HEK293T (cell line): ENCODE data around the gene ITGB6.

Experiments used
- CTCF ChIA-PET: fragments of 350-600 bp; formaldehyde crosslinking; extraction: SDS; loops from one replicate; lab custom pipeline; 2021; ENCODE audit warnings: antibody characterized with exemption, inconsistent platforms; lab: Yijun Ruan, JAX
- POLR2A ChIA-PET: fragments of 350-600 bp; formaldehyde crosslinking; extraction: SDS; loops from one replicate; lab custom pipeline; 2020; ENCODE audit warnings: antibody characterized with exemption, inconsistent platforms; lab: Yijun Ruan, JAX
- DNase-seq: peaks from one replicate; pipeline ENCODE4 v3.0.0; 2012; ENCODE audit warnings: mixed read lengths; ENCODE audit errors: extremely low spot score
- ARNT ChIP-seq: fragments of 450-650 bp; IDR thresholded peaks from 2 replicates; pipeline ENCODE4 v1.6.1; 2017; ENCODE audit warnings: mild to moderate bottlenecking
- BHLHE40 ChIP-seq: fragments of 450-650 bp; IDR thresholded peaks from 2 replicates; pipeline ENCODE4 v1.6.1; 2016; ENCODE audit warnings: mild to moderate bottlenecking, moderate library complexity, borderline replicate concordance
- CTBP1 ChIP-seq: fragments of 450-650 bp; IDR thresholded peaks from 2 replicates; pipeline ENCODE4 v1.6.1; 2016; ENCODE audit warnings: borderline replicate concordance
- ELF4 ChIP-seq: fragments of 450-650 bp; IDR thresholded peaks from 2 replicates; pipeline ENCODE4 v1.6.1; 2017; ENCODE audit warnings: antibody characterized with exemption
- FOXA1 ChIP-seq: fragments of 450-650 bp; IDR thresholded peaks from 2 replicates; pipeline ENCODE4 v1.6.1; 2016; ENCODE audit warnings: mild to moderate bottlenecking
- FOXK2 ChIP-seq: fragments of 450-650 bp; IDR thresholded peaks from 2 replicates; pipeline ENCODE4 v1.6.1; 2016; ENCODE audit warnings: mild to moderate bottlenecking
- FOXM1 ChIP-seq: fragments of 450-650 bp; IDR thresholded peaks from 2 replicates; pipeline ENCODE4 v1.6.1; 2017; ENCODE audit warnings: mild to moderate bottlenecking, borderline replicate concordance
- HDGF ChIP-seq: fragments of 450-650 bp; IDR thresholded peaks from 2 replicates; pipeline ENCODE4 v1.6.1; 2017; ENCODE audit warnings: antibody characterized with exemption, borderline replicate concordance
- L3MBTL2 ChIP-seq: fragments of 450-650 bp; conservative IDR thresholded peaks from 2 replicates; pipeline ENCODE4 v1.6.1; 2016; ENCODE audit warnings: mild to moderate bottlenecking
- LEF1 ChIP-seq: fragments of 450-650 bp; IDR thresholded peaks from 2 replicates; pipeline ENCODE4 v1.6.1; 2017; ENCODE audit warnings: mild to moderate bottlenecking, borderline replicate concordance
- NFRKB ChIP-seq: fragments of 450-650 bp; IDR thresholded peaks from 2 replicates; pipeline ENCODE4 v1.6.1; 2016; ENCODE audit warnings: mild to moderate bottlenecking, moderate library complexity
- SP1 ChIP-seq: fragments of 450-650 bp; IDR thresholded peaks from 2 replicates; pipeline ENCODE4 v1.6.1; 2017
- SUZ12 ChIP-seq: fragments of 450-650 bp; IDR thresholded peaks from 2 replicates; pipeline ENCODE4 v1.6.1; 2016; ENCODE audit warnings: mild to moderate bottlenecking
- TARDBP ChIP-seq: fragments of 450-650 bp; IDR thresholded peaks from 2 replicates; pipeline ENCODE4 v1.6.1; 2016
- ZNF384 ChIP-seq: fragments of 450-650 bp; IDR thresholded peaks from 2 replicates; pipeline ENCODE4 v1.6.1; 2016
- TF ChIP-seq, protein P1 (sequence below): fragments of 450-650 bp; IDR thresholded peaks from 2 replicates; pipeline ENCODE4 v1.6.1; 2016

The ITGB6 gene

DNA sequence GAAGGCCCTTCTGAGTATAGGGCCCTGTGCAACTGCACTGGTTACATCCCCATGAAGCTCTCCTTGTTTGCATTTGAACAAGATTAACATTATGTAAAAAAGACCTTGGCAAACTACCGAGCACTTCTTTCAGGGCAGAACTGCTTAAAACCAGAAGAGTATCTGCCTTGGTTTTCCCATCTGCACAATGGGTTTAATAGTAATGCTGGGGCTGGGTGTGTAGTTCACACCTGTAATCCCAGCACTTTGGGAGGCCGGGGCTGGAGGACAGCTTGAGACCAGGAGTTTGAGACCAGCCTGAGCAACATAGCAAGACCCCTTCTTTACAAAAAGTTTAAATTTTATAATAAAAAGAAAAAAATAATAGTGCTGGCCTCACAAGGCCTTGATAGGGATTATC lies 146.1 kb downstream of the ITGB6 start:
- TF ChIP-seq NFRKB (no peak), HDGF (no peak), ELF4 (no peak), SUZ12 (no peak), TARDBP (no peak), FOXA1 (no peak), LEF1 (no peak)
- TF ChIP-seq, protein P1, sequence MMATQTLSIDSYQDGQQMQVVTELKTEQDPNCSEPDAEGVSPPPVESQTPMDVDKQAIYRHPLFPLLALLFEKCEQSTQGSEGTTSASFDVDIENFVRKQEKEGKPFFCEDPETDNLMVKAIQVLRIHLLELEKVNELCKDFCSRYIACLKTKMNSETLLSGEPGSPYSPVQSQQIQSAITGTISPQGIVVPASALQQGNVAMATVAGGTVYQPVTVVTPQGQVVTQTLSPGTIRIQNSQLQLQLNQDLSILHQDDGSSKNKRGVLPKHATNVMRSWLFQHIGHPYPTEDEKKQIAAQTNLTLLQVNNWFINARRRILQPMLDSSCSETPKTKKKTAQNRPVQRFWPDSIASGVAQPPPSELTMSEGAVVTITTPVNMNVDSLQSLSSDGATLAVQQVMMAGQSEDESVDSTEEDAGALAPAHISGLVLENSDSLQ, result no peak
- ChIA-PET POLR2A (interaction anchor here (0.8 kb wide), 1 partner anchor 1252 kb away, joined by 3 read pairs; no protein-coding TSS in a partner anchor), CTCF (interaction anchor here (0.5 to 0.7 kb wide), 2 partner anchors 25 to 1010 kb away, joined by 3 read pairs; no protein-coding TSS in a partner anchor)
- no peak for DNase-seq

DNA sequence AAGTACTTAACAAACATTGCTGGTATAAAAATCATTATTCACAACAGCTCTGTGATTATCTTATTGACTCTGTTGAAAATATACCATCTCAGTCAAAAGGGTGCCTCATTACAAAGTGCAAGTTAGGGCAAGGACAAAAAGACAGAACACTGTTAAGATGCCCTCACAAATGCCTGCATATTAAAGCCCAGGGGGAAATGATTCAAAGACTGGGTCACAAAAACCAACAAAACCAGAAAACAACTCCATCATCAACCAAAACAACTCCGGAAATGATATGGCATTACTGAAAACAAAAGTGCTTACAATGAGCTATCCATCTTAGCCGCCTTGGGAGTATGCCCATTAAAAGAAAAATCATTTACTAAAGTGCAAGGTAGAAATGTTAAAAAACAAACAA lies 147.5 kb downstream of the ITGB6 start:
- TF ChIP-seq ZNF384 (no peak), CTBP1 (no peak), NFRKB (no peak), SUZ12 (no peak), ELF4 (no peak), LEF1 (no peak), FOXK2 (no peak), L3MBTL2 (no peak), HDGF (no peak), SP1 (no peak), ARNT (no peak), BHLHE40 (no peak), FOXA1 (no peak)
- TF ChIP-seq, protein P1, result no peak
- CTCF ChIA-PET, result no interaction called here
- DNase-seq, result no peak
- POLR2A ChIA-PET, result no interaction called here

DNA sequence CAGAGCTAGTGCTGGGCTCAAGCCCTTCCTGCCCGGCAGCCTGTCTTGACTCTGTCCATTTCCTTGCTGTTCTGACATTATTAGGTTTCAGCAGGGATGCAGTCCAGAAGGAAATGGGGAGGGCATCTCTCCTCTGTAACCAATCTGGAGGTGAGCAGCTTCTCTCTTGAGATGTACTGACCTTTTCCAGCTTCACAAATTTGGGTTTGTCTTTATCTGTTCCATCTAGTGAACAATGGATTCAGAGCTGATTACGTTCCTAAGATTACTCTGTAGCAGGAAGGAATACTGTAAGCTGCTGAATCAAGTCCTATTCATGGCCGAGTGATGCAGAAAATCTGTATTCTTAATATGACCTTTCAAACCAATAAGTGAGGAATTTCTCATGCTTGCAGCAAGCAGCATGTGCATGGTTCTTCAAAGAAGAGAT lies 148.7 kb downstream of the ITGB6 start:
- ChIA-PET POLR2A (no interaction called here), CTCF (no interaction called here)
- no peak for DNase-seq
- TF ChIP-seq FOXM1 (no peak), FOXA1 (no peak), LEF1 (no peak), SP1 (no peak), SUZ12 (no peak), ELF4 (no peak), ARNT (no peak), TARDBP (no peak), HDGF (no peak), NFRKB (no peak)

DNA sequence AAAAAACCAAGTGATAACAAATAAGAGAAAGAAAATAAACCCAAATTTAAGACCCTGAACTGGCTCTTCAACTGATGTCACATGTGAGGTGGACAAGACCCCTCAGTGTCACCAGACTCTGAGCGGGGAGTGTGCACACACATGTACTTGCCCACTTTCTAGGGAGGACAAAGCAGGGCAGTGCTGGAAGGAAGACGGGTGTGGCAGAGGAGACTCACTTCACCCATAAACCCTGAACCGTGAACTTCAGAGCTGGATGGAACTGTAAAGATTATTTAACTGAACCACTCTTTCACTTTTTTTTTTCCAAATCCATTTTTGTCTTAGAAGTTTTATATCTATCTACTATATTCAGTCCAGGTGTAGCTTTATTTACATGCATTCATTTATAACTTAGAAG lies 149.9 kb downstream of the ITGB6 start:
- POLR2A ChIA-PET, result no interaction called here
- CTCF ChIA-PET, result no interaction called here
- TF ChIP-seq SUZ12, result no peak
- TF ChIP-seq TARDBP, result no peak
- DNase-seq, result no peak
